Mesenchymal stem cell (in vitro differentiated cells and primary cell): ENCODE results near the gene MMS22L.
"Not testable (repeated sequence)": the region's sequence is repeated elsewhere in the genome, so short reads cannot be mapped to it uniquely, and the experiment has no call there.

Source experiments
- DNase-seq: peaks from one replicate; pipeline ENCODE4 v3.0.0-alpha.2; 2013
- H2AFZ ChIP-seq: one replicate; pipeline ENCODE4 v1.6.1; 2013; ENCODE audit warnings: low read depth, mild to moderate bottlenecking, control low read depth, inconsistent platforms, low read length, moderate library complexity
- H2AK5ac ChIP-seq: 2 replicates; pipeline ENCODE4 v1.6.1; 2013; ENCODE audit warnings: low read length, moderate library complexity, mild to moderate bottlenecking, inconsistent platforms; ENCODE audit not compliant: severe bottlenecking
- H2BK120ac ChIP-seq: one replicate; pipeline ENCODE4 v1.6.1; 2013; ENCODE audit warnings: low read depth, mild to moderate bottlenecking, inconsistent platforms, low read length, moderate library complexity
- H2BK12ac ChIP-seq, 2 experiments: one replicate each; pipeline ENCODE4 v1.6.1; 2013; ENCODE audit warnings: inconsistent platforms in 2 of 2, low read length in 2 of 2, mild to moderate bottlenecking in 2 of 2, moderate library complexity in 2 of 2, control low read depth in 1 of 2
- H2BK15ac ChIP-seq: one replicate; pipeline ENCODE4 v1.6.1; 2013; ENCODE audit warnings: mild to moderate bottlenecking, low read depth, inconsistent platforms; ENCODE audit not compliant: poor library complexity, severe bottlenecking
- H2BK5ac ChIP-seq: 2 replicates; pipeline ENCODE4 v1.6.1; 2013; ENCODE audit warnings: low read depth, mild to moderate bottlenecking, low read length, control low read depth, inconsistent platforms; ENCODE audit not compliant: poor library complexity, severe bottlenecking
- H3K14ac ChIP-seq, 2 experiments: one replicate each; pipeline ENCODE4 v1.6.1; 2013; ENCODE audit warnings: inconsistent platforms in 2 of 2, low read length in 2 of 2, control low read depth in 1 of 2, mild to moderate bottlenecking in 1 of 2, moderate library complexity in 1 of 2
- H3K18ac ChIP-seq, 2 experiments: one replicate each; pipeline ENCODE4 v1.6.1; 2013; ENCODE audit warnings: inconsistent platforms in 2 of 2, low read length in 2 of 2, control low read depth in 1 of 2, low read depth in 1 of 2, mild to moderate bottlenecking in 1 of 2
- H3K23ac ChIP-seq, 2 experiments: one replicate each; pipeline ENCODE4 v1.6.1; 2013; ENCODE audit warnings: inconsistent platforms in 2 of 2, low read length in 2 of 2, mild to moderate bottlenecking in 2 of 2, moderate library complexity in 2 of 2, control low read depth in 1 of 2
- H3K27ac ChIP-seq: 2 replicates; pipeline ENCODE4 v1.5.1; 2013; ENCODE audit warnings: mild to moderate bottlenecking, moderate library complexity, low read length, control low read depth, inconsistent platforms; ENCODE audit not compliant: poor library complexity, severe bottlenecking
- H3K27me3 ChIP-seq, 2 experiments: 2 replicates each; pipeline versions ENCODE4 v1.6.1 to v1.7.0; 2013; ENCODE audit warnings: low read length in 2 of 2, mild to moderate bottlenecking in 2 of 2, moderate library complexity in 2 of 2, control low read depth in 1 of 2, inconsistent platforms in 1 of 2; ENCODE audit not compliant: control insufficient read depth in 1 of 2, insufficient read depth in 1 of 2
- H3K36me3 ChIP-seq, 2 experiments: 2 replicates each; pipeline versions ENCODE4 v1.6.1 to v1.7.0; 2013; ENCODE audit warnings: low read length in 2 of 2, control low read depth in 1 of 2, inconsistent platforms in 1 of 2, low read depth in 1 of 2, mild to moderate bottlenecking in 1 of 2; ENCODE audit not compliant: insufficient read depth in 2 of 2, control insufficient read depth in 1 of 2
- H3K4ac ChIP-seq, 2 experiments: one replicate each; pipeline ENCODE4 v1.6.1; 2013; ENCODE audit warnings: inconsistent platforms in 2 of 2, low read length in 2 of 2, mild to moderate bottlenecking in 2 of 2, moderate library complexity in 2 of 2, control low read depth in 1 of 2, low read depth in 1 of 2
- H3K4me1 ChIP-seq: 2 replicates; pipeline ENCODE4 v1.6.1; 2013; ENCODE audit warnings: low read depth, low read length, control low read depth; ENCODE audit not compliant: control insufficient read depth, insufficient read depth
- H3K4me2 ChIP-seq: 2 replicates; pipeline ENCODE4 v1.6.1; 2013; ENCODE audit warnings: low read length, mild to moderate bottlenecking, inconsistent platforms; ENCODE audit not compliant: poor library complexity, severe bottlenecking
- H3K4me3 ChIP-seq, 2 experiments: 2 replicates each; pipeline versions ENCODE4 v1.5.1 to v1.7.0; 2013; ENCODE audit warnings: low read length in 2 of 2, mild to moderate bottlenecking in 2 of 2, control low read depth in 1 of 2, low read depth in 1 of 2; ENCODE audit not compliant: insufficient read depth in 1 of 2
- H3K79me1 ChIP-seq: replicated peaks from 2 replicates; pipeline ENCODE4 v1.6.1; 2013; ENCODE audit warnings: mild to moderate bottlenecking, control low read depth, low read length, inconsistent platforms; ENCODE audit not compliant: poor library complexity, severe bottlenecking
- H3K9ac ChIP-seq: 2 replicates; pipeline ENCODE4 v1.7.0; 2013; ENCODE audit warnings: mild to moderate bottlenecking, low read length, moderate library complexity
- H3K9me3 ChIP-seq: 2 replicates; pipeline ENCODE4 v1.7.0; 2013; ENCODE audit warnings: mild to moderate bottlenecking, low read length; ENCODE audit not compliant: control insufficient read depth
- H4K8ac ChIP-seq: one replicate; pipeline ENCODE4 v1.6.1; 2013; ENCODE audit warnings: inconsistent platforms, mild to moderate bottlenecking, low read length, moderate library complexity
- H4K91ac ChIP-seq: one replicate; pipeline ENCODE4 v1.6.1; 2013; ENCODE audit warnings: mild to moderate bottlenecking, low read length, inconsistent platforms
- WGBS: methylation state at CpG from one replicate; pipeline ENCODE4 v1.1.7; 2013; ENCODE audit warnings: mixed read lengths; 5-methylcytosine and 5-hydroxymethylcytosine counted together

MMS22L gene

DNA sequence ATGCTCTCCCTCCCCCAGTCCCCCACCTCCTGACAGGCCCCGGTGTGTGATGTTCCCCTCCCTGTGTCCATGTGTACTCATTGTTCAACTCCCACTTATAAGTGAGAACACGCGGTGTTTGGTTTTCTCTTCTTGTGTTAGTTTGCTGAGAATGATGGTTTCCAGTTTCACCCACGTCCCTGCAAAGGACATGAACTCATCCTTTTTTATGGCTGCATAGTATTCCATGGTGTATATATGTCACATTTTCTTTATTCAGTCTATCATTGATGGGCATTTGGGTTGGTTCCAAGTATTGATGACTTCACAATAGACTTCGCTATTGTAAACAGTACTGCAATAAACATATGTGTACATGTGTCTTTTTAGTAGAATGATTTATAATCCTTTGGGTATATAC, 127.6 kb downstream of the MMS22L start:
- H3K4ac ChIP-seq, H3K4me2 ChIP-seq, H3K18ac ChIP-seq, DNase-seq, H4K8ac ChIP-seq, H3K27ac ChIP-seq, H2BK15ac ChIP-seq, H3K23ac ChIP-seq, H2AFZ ChIP-seq, H3K4me3 ChIP-seq, H2BK120ac ChIP-seq, H2BK12ac ChIP-seq, H3K27me3 ChIP-seq, H3K4me1 ChIP-seq, H4K91ac ChIP-seq, H3K9ac ChIP-seq, H3K79me1 ChIP-seq, H2BK5ac ChIP-seq, H2AK5ac ChIP-seq, H3K14ac ChIP-seq: not testable (repeated sequence)
- Histone ChIP-seq H3K36me3 (peaks cover 0 to 11% of the 10 kb centered on the region in 2 experiments), H3K9me3 (peaks cover 11% of the 10 kb centered on the region)
- 100% methylated on average over 1 of the region's 5 CpGs for WGBS

DNA sequence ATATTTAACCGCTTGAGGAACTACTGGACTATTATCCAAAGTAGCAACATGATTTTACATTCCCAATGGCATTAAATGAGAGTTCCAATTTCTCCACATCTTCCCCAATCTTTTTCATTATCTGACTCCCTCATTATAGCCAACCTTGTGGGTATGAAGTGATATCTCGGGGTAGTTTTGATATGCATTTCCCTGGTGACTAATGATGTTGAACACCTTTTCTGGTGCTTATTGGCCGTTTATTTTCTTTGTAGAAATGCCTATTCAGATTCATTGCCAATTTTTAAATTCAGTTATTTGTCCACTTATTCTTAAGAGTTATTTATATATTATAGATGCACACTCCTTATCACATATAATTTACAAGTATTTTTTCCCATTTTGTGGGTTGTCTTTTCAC, 129.0 kb downstream of the MMS22L start:
- Histone ChIP-seq H3K27ac (no peak overlapping the region), H3K4ac (no peak overlapping the region), H3K4me2 (no peak overlapping the region), H2AFZ (no peak overlapping the region), H3K36me3 (peaks cover 0 to 6% of the 10 kb centered on the region in 2 experiments), H4K91ac (no peak overlapping the region), H2BK12ac (no peak overlapping the region), H3K18ac (no peak overlapping the region), H3K27me3 (no peaks in the 10 kb centered on the region), H2BK5ac (no peak overlapping the region), H3K23ac (no peak overlapping the region), H4K8ac (no peak overlapping the region), H3K14ac (no peak overlapping the region), H3K4me3 (no peak overlapping the region), H2AK5ac (no peak overlapping the region), H2BK120ac (no peak overlapping the region), H3K9ac (no peak overlapping the region), H3K79me1 (no peaks in the 10 kb centered on the region), H3K9me3 (no peaks in the 10 kb centered on the region), H3K4me1 (no peaks in the 10 kb centered on the region), H2BK15ac (no peak overlapping the region)
- no peak for DNase-seq
- WGBS = 100% methylated on average over 1 of the region's 3 CpGs

GRCh38 chr6:97151601-97152000, 131.4 kb downstream of the MMS22L start:
- Histone ChIP-seq H3K27me3 (no peaks in the 10 kb centered on the region), H2BK5ac (no peak overlapping the region), H4K8ac (no peak overlapping the region), H3K4me1 (no peaks in the 10 kb centered on the region), H3K27ac (no peak overlapping the region), H3K14ac (no peak overlapping the region), H3K4ac (no peak overlapping the region), H2BK15ac (no peak overlapping the region), H4K91ac (no peak overlapping the region), H3K4me2 (no peak overlapping the region), H2AK5ac (no peak overlapping the region), H3K79me1 (no peaks in the 10 kb centered on the region), H3K36me3 (peaks cover 0 to 12% of the 10 kb centered on the region in 2 experiments), H2BK120ac (no peak overlapping the region), H3K23ac (no peak overlapping the region), H2AFZ (no peak overlapping the region), H2BK12ac (no peak overlapping the region), H3K9ac (no peak overlapping the region), H3K18ac (no peak overlapping the region), H3K4me3 (no peak overlapping the region), H3K9me3 (no peaks in the 10 kb centered on the region)
- no peak for DNase-seq

- Histone ChIP-seq H2AK5ac (no peak overlapping the region), H4K8ac (no peak overlapping the region), H2BK12ac (no peak overlapping the region), H4K91ac (no peak overlapping the region), H3K27me3 (no peaks in the 10 kb centered on the region), H3K4me3 (no peak overlapping the region), H3K9me3 (no peaks in the 10 kb centered on the region), H2AFZ (no peak overlapping the region), H2BK120ac (no peak overlapping the region), H3K27ac (no peak overlapping the region), H3K4me1 (no peaks in the 10 kb centered on the region), H3K23ac (no peak overlapping the region), H3K18ac (no peak overlapping the region), H3K79me1 (no peaks in the 10 kb centered on the region), H2BK5ac (no peak overlapping the region), H3K4me2 (no peak overlapping the region), H3K14ac (no peak overlapping the region), H3K36me3 (peaks cover 0 to 12% of the 10 kb centered on the region in 2 experiments), H2BK15ac (no peak overlapping the region), H3K4ac (no peak overlapping the region), H3K9ac (no peak overlapping the region)
- 98% methylated on average over 2 of the region's 3 CpGs for WGBS
- no peak for DNase-seq
Observed at GRCh38 chr6:97150932-97151331, 132.1 kb downstream of the MMS22L start.
